Fibroblast of the aortic adventitia (primary cell): Measurements from ENCODE around the gene SBF1. TPM values are rescaled to one million over a fixed set of nuclear protein-coding genes. Genes with fewer than 3 reads are reported as not detected.

Source experiments
- DNase-seq: peaks from one replicate; pipeline ENCODE4 v3.0.0-alpha.2; 2010; ENCODE audit warnings: low read depth
- H3K4me3 ChIP-seq: 2 replicates; pipeline ENCODE4 v1.5.1; 2011; ENCODE audit warnings: low read depth, mild to moderate bottlenecking, control low read depth, low read length, moderate library complexity
- CTCF ChIP-seq: IDR thresholded peaks from 2 replicates; pipeline ENCODE4 v1.5.1; 2011; ENCODE audit warnings: mild to moderate bottlenecking, low read length, control low read depth, inconsistent platforms; ENCODE audit not compliant: insufficient read depth
- total RNA-seq: library from RNA; depleted of rRNA; stranded (reverse); fragments of >200 nt; gene quantifications from 2 replicates; pipeline ENCODE4 v1.2.3, GENCODE V29; 2012; ENCODE audit warnings: low replicate concordance

Gene SBF1
- total RNA-seq, 1 donor: 70.9 TPM

GRCh38 chr22:50438305-50439275 lies 36.2 kb downstream of the SBF1 start:
- H3K4me3 ChIP-seq: no peak overlapping the region
- DNase-seq: no peak
- TF ChIP-seq CTCF: no peak

DNA sequence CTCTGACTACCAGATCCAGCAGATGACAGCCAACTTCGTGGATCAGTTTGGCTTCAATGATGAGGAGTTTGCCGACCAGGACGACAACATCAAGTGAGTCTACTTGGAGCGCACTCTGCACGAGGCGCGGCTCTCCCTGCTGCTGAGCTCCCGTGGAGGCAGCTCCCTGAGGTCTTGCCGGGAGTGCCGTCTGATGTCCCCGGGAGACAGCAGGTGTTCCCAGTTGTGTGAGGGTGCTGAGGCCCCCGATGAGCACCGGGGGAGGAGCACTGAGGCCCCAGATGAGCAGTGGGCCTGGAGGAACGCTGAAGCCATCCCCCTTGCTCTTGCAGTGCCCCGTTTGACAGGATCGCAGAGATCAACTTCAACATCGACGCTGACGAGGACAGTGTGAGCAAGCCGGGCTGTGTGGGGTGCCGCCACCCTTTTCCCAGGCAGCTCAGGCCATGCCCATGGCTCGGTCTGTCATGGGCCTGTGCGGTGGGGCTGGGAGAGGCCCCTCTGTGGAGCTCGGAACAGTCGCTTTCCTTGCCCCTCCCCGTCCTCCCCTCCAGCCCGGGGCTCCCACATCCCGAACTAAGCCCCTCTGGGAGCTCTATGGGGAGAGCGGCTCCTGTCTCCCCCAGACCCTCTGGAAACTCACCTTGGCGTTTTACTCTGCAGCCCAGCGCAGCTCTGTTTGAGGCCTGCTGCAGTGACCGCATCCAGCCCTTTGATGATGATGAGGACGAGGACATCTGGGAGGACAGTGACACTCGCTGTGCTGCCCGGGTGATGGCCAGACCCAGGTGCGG lies 37.1 kb downstream of the SBF1 start:
- no peak for TF ChIP-seq CTCF
- no peak for DNase-seq
- no peak overlapping the region for H3K4me3 ChIP-seq

- TF ChIP-seq CTCF: no peak
- no peak for DNase-seq
Measured at GRCh38 chr22:50436841-50437341, 37.9 kb downstream of the SBF1 start.

DNA sequence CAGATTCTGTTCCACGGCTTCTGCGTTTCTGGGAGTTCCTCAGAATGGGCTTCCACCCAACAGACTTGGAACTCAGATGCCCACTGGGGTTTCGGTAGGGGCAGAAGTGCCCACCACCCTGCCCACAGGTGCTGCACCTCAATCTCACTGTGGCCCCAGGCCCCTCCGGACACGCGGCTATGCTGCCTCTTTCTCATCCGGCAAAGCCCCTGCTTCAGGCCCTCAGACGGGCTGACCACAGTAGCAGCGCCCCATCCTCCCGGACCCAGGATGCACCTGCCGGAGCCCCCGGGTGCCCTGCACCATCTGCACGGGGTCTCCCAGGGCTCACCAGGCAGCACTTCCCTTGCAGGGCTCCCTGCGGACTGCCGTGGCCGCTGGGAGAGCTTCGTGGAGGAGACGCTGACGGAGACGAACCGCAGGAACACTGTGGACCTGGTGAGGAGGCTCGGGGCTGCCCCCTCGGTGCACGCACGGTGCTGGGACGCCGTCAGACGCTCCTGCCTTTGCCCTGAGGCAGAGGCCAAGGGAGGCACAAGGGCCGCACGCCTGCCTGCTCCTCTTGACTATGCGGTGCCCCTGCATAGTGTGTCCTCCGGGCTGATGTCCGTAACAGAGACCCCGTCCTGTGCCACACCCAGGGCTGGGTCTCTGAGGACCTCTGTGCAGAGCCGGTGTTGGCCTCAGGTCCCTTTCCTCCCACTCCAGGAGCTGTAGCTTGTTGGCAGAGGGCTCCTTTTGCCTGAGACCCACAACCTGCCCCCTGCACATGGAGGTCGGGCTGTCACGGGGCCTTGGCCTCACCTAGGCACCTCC lies 38.6 kb downstream of the SBF1 start:
- no peak for DNase-seq
- H3K4me3 ChIP-seq: no peak overlapping the region
- TF ChIP-seq CTCF: no peak

More at GRCh38 chr22:50436841-50437341, 37.9 kb downstream of the SBF1 start:
- no peak overlapping the region for H3K4me3 ChIP-seq

DNA sequence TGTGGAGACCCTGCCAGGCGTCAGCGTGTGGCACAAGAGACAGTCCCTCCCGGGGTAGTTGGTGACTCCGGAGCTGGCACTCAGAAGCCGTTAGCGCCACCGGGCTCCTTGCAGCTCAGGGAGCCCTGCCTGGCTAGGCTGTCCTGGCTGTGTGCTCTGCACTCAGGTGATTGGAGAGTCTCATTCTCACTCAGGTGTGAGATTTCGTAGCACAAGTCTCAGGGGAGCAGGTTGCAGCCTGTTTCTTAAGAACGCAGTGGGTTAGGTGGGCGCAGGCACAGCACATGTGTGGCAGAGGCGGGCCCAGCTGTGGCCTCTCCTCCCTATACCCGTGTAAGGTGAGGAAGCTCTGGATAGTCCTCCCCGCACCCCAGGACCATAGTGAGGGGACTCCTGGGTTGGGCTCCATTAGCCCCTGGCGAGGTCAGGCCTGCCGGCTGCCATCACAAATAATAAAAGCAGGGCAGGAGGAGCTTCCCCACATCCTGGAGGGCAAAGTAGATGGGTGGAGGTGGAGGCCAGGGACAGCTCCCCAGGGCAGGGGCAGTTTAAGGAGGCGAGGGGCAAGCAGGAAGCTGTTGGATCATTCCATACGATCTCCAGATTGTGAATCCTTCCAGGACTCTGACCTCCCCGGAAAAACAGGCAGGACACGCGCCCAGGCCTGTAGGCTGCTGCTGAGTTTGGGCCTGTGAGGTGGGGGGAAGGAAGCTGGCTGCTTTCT lies 39.4 kb downstream of the SBF1 start:
- no peak for DNase-seq
- TF ChIP-seq CTCF: no peak
- H3K4me3 ChIP-seq: no peak overlapping the region
